HEK293 (cell line): ENCODE data around the gene OR4D6.

Experiments used
- CTCF ChIA-PET: fragments of 350-600 bp; formaldehyde crosslinking; extraction: SDS; loops from one replicate; lab custom pipeline; 2021; ENCODE audit warnings: antibody characterized with exemption; lab: Yijun Ruan, JAX
- POLR2A ChIA-PET: fragments of 300-600 bp; formaldehyde crosslinking; extraction: SDS; loops from one replicate; lab custom pipeline; 2020; ENCODE audit warnings: antibody characterized with exemption, inconsistent platforms; lab: Yijun Ruan, JAX
- H3K27ac ChIP-seq: fragments of 200-500 bp; sonication (Bioruptor generic); 2 replicates; pipeline ENCODE4 v1.5.1; 2014; ENCODE audit warnings: low read depth, low read length, control low read depth, inconsistent platforms; ENCODE audit errors: extremely low read depth
- H3K36me3 ChIP-seq, 2 experiments: fragments of 200-500 bp in 1 of 2; sonication (Bioruptor generic) in 1 of 2; 1 replicate in 1 of 2; 2 replicates in 1 of 2; pipeline ENCODE4 v1.5.1; 2014 to 2017; ENCODE audit warnings: inconsistent platforms in 2 of 2, low read length in 2 of 2; ENCODE audit not compliant: control insufficient read depth in 2 of 2, insufficient read depth in 1 of 2
- H3K4me1 ChIP-seq: fragments of 200-500 bp; sonication (Bioruptor generic); 2 replicates; pipeline ENCODE4 v1.5.1; 2014; ENCODE audit warnings: mild to moderate bottlenecking, low read length, inconsistent platforms; ENCODE audit not compliant: control insufficient read depth, insufficient read depth
- H3K4me3 ChIP-seq: 2 replicates; pipeline ENCODE4 v1.5.1; 2011; ENCODE audit warnings: low read depth, mild to moderate bottlenecking, control low read depth, low read length, moderate library complexity
- H3K9me3 ChIP-seq: fragments of 200-500 bp; sonication (Bioruptor generic); 2 replicates; pipeline ENCODE4 v1.5.1; 2014; ENCODE audit warnings: low read depth, low read length, inconsistent platforms; ENCODE audit not compliant: control insufficient read depth, insufficient read depth
- GFI1B ChIP-seq: fragments of 450-650 bp; formaldehyde crosslinking; IDR thresholded peaks from 2 replicates; pipeline ENCODE4 v1.5.1; 2016; ENCODE audit warnings: missing biosample characterization, missing genetic modification characterization
- GLIS2 ChIP-seq: fragments of 450-650 bp; formaldehyde crosslinking; IDR thresholded peaks from 2 replicates; pipeline ENCODE4 v1.5.1; 2016; ENCODE audit warnings: missing biosample characterization, missing genetic modification characterization
- HOXA7 ChIP-seq: sonication (generic); formaldehyde crosslinking; IDR thresholded peaks from 2 replicates; pipeline ENCODE4 v1.8.1; 2022; ENCODE audit warnings: missing genetic modification reagents, borderline replicate concordance
- MEIS1 ChIP-seq: sonication (generic); formaldehyde crosslinking; IDR thresholded peaks from 2 replicates; pipeline ENCODE4 v1.8.1; 2022; ENCODE audit warnings: missing genetic modification reagents, mild to moderate bottlenecking, borderline replicate concordance
- MZF1 ChIP-seq: fragments of 450-650 bp; formaldehyde crosslinking; IDR thresholded peaks from 2 replicates; pipeline ENCODE4 v1.5.1; 2017; ENCODE audit warnings: missing biosample characterization, missing genetic modification characterization, borderline replicate concordance
- OVOL3 ChIP-seq: fragments of 450-650 bp; formaldehyde crosslinking; IDR thresholded peaks from 2 replicates; pipeline ENCODE4 v1.5.1; 2016; ENCODE audit warnings: missing biosample characterization, missing genetic modification characterization
- REST ChIP-seq: fragments of 450-650 bp; formaldehyde crosslinking; IDR thresholded peaks from 2 replicates; pipeline ENCODE4 v1.5.1; 2016; ENCODE audit warnings: missing biosample characterization, missing genetic modification characterization
- SETDB1 ChIP-seq: IDR thresholded peaks from one replicate; pipeline ENCODE4 v1.6.1; 2017; ENCODE audit warnings: mild to moderate bottlenecking, low read length, moderate library complexity, mixed read lengths; ENCODE audit not compliant: insufficient read length
- YY2 ChIP-seq: fragments of 450-650 bp; formaldehyde crosslinking; IDR thresholded peaks from 2 replicates; pipeline ENCODE4 v1.5.1; 2016; ENCODE audit warnings: missing biosample characterization, missing genetic modification characterization
- ZBTB10 ChIP-seq: fragments of 450-650 bp; formaldehyde crosslinking; IDR thresholded peaks from 2 replicates; pipeline ENCODE4 v1.5.1; 2016; ENCODE audit warnings: missing biosample characterization, missing genetic modification characterization
- ZFHX2 ChIP-seq: fragments of 450-650 bp; formaldehyde crosslinking; conservative IDR thresholded peaks from 2 replicates; pipeline ENCODE4 v1.5.1; 2016; ENCODE audit warnings: missing biosample characterization, missing genetic modification characterization
- ZNF140 ChIP-seq: fragments of 450-650 bp; formaldehyde crosslinking; IDR thresholded peaks from 2 replicates; pipeline ENCODE4 v1.5.1; 2016; ENCODE audit warnings: missing biosample characterization, missing genetic modification characterization
- ZNF223 ChIP-seq: fragments of 450-650 bp; formaldehyde crosslinking; IDR thresholded peaks from 2 replicates; pipeline ENCODE4 v1.5.1; 2016; ENCODE audit warnings: missing biosample characterization, missing genetic modification characterization
- ZNF362 ChIP-seq: fragments of 450-650 bp; formaldehyde crosslinking; IDR thresholded peaks from 2 replicates; pipeline ENCODE4 v1.5.1; 2016; ENCODE audit warnings: missing biosample characterization, missing genetic modification characterization
- ZNF433 ChIP-seq: fragments of 450-650 bp; formaldehyde crosslinking; IDR thresholded peaks from 2 replicates; pipeline ENCODE4 v1.5.1; 2016; ENCODE audit warnings: missing biosample characterization, missing genetic modification characterization, low read depth
- ZNF548 ChIP-seq: fragments of 450-650 bp; formaldehyde crosslinking; IDR thresholded peaks from 2 replicates; pipeline ENCODE4 v1.5.1; 2016; ENCODE audit warnings: missing biosample characterization, missing genetic modification characterization
- ZNF585B ChIP-seq: fragments of 450-650 bp; formaldehyde crosslinking; IDR thresholded peaks from 2 replicates; pipeline ENCODE4 v1.5.1; 2016; ENCODE audit warnings: missing biosample characterization, missing genetic modification characterization
- ZNF645 ChIP-seq: fragments of 450-650 bp; formaldehyde crosslinking; IDR thresholded peaks from 2 replicates; pipeline ENCODE4; 2016; ENCODE audit warnings: missing biosample characterization, missing genetic modification characterization
- ZNF830 ChIP-seq: fragments of 450-650 bp; IDR thresholded peaks from 2 replicates; pipeline ENCODE4 v1.5.0; 2018; ENCODE audit warnings: missing biosample characterization, missing genetic modification characterization, low read depth, mild to moderate bottlenecking, moderate library complexity

The OR4D6 gene

GRCh38 chr11:59479906-59480305 is 23.1 kb downstream of the OR4D6 start (continued):
- TF ChIP-seq ZNF223 (tag by site-specific recombination) (no peak), SETDB1 (no peak)

GRCh38 chr11:59480359-59480758 is 23.6 kb downstream of the OR4D6 start:
- H3K4me3 ChIP-seq, result no peak overlapping the region
- H3K27ac ChIP-seq, result no peak overlapping the region
- ChIA-PET CTCF (interaction anchor here (0.6 kb wide), 1 partner anchor 277 kb away, joined by 3 read pairs; no protein-coding TSS in a partner anchor), POLR2A (no interaction called here)
- H3K36me3 ChIP-seq, result no peaks in the 10 kb centered on the region
- TF ChIP-seq MZF1, result no peak
- TF ChIP-seq ZNF140 (tag by site-specific recombination), result no peak
- H3K9me3 ChIP-seq, result no peaks in the 10 kb centered on the region
- H3K4me1 ChIP-seq, result no peaks in the 10 kb centered on the region

- H3K36me3 ChIP-seq, result no peaks in the 10 kb centered on the region
- H3K27ac ChIP-seq, result no peak overlapping the region
- no peaks in the 10 kb centered on the region for H3K4me1 ChIP-seq
- POLR2A ChIA-PET, result no interaction called here
- TF ChIP-seq REST, result no peak
- TF ChIP-seq HOXA7 (CRISPR knock-in tag), result no peak
- no peak for TF ChIP-seq ZNF140 (tag by site-specific recombination)
- no peak for TF ChIP-seq ZFHX2 (tag by site-specific recombination)
- no peak for TF ChIP-seq MEIS1
- no peak for TF ChIP-seq GLIS2 (tag by site-specific recombination)
- TF ChIP-seq ZNF433 (tag by site-specific recombination), result no peak
- TF ChIP-seq ZNF362, result no peak
- no peak for TF ChIP-seq ZBTB10 (tag by site-specific recombination)
- no peak for TF ChIP-seq ZNF830 (tag by site-specific recombination)
- no peak for TF ChIP-seq GFI1B (tag by site-specific recombination)
- TF ChIP-seq OVOL3 (tag by site-specific recombination), result no peak
- TF ChIP-seq ZNF585B, result no peak
- no peak for TF ChIP-seq ZNF548 (tag by site-specific recombination)
- TF ChIP-seq ZNF645, result no peak
- no peak for TF ChIP-seq YY2 (tag by site-specific recombination)
- H3K9me3 ChIP-seq, result no peaks in the 10 kb centered on the region
- H3K4me3 ChIP-seq, result no peak overlapping the region
- CTCF ChIA-PET, result no interaction called here
These were observed 45.2 kb downstream of the OR4D6 start for GRCh38 chr11:59501931-59502330.
